GM19328 (cell line): ENCODE results near the gene FAM162A.

Experiments used
- ATAC-seq: cut with Tn5 transposase; IDR thresholded peaks from one replicate; pipeline ENCODE4 v1.9.1; 2021; ENCODE audit warnings: mild to moderate bottlenecking, moderate library complexity; ENCODE audit not compliant: unreplicated experiment

FAM162A gene

GRCh38 chr3:122387709-122388108 is 3.7 kb downstream of the FAM162A start:
- ATAC-seq: no peak

GRCh38 chr3:122389197-122389596 is 5.2 kb downstream of the FAM162A start:
- no peak for ATAC-seq

- ATAC-seq: no peak
These were observed 5.9 kb downstream of the FAM162A start for GRCh38 chr3:122389892-122390291.

GRCh38 chr3:122390665-122391064 is 6.7 kb downstream of the FAM162A start:
- no peak for ATAC-seq

- no peak for ATAC-seq
These were observed 7.9 kb downstream of the FAM162A start for GRCh38 chr3:122391681-122392446.

- no peak for ATAC-seq
These were observed 9.2 kb downstream of the FAM162A start for GRCh38 chr3:122392868-122393844.

- no peak for ATAC-seq
These were observed 10.2 kb downstream of the FAM162A start for GRCh38 chr3:122394173-122394572.

GRCh38 chr3:122395582-122395981 is 11.6 kb downstream of the FAM162A start:
- ATAC-seq: no peak

- ATAC-seq: no peak
These were observed 12.5 kb downstream of the FAM162A start for GRCh38 chr3:122396511-122396910.

- ATAC-seq: no peak
These were observed 13.2 kb downstream of the FAM162A start for GRCh38 chr3:122397201-122397600.

GRCh38 chr3:122398920-122399319 is 14.9 kb downstream of the FAM162A start:
- no peak for ATAC-seq

GRCh38 chr3:122403489-122403888 is 19.5 kb downstream of the FAM162A start:
- no peak for ATAC-seq

- no peak for ATAC-seq
These were observed 21.0 kb downstream of the FAM162A start for GRCh38 chr3:122405015-122405414.

- no peak for ATAC-seq
These were observed 22.2 kb downstream of the FAM162A start for GRCh38 chr3:122406198-122406597.

GRCh38 chr3:122407946-122408345 is 24.0 kb downstream of the FAM162A start:
- no peak for ATAC-seq

- no peak for ATAC-seq
These were observed 25.5 kb downstream of the FAM162A start for GRCh38 chr3:122409446-122409845.

- no peak for ATAC-seq
These were observed 26.1 kb downstream of the FAM162A start for GRCh38 chr3:122410111-122410510.

GRCh38 chr3:122410639-122411038 is 26.7 kb downstream of the FAM162A start:
- ATAC-seq: no peak

- no peak for ATAC-seq
These were observed 30.4 kb downstream of the FAM162A start for GRCh38 chr3:122414391-122414790.

- peak; percentile 50 for ATAC-seq
These were observed 31.2 kb downstream of the FAM162A start for GRCh38 chr3:122415104-122415744.
